GM21825 (cell line): ENCODE data around the gene LRRC8C.

Experiments used
- ATAC-seq: cut with Tn5 transposase; IDR thresholded peaks from one replicate; pipeline ENCODE4 v1.9.1; 2021; ENCODE audit warnings: mild to moderate bottlenecking, moderate library complexity; ENCODE audit not compliant: unreplicated experiment

LRRC8C gene

DNA sequence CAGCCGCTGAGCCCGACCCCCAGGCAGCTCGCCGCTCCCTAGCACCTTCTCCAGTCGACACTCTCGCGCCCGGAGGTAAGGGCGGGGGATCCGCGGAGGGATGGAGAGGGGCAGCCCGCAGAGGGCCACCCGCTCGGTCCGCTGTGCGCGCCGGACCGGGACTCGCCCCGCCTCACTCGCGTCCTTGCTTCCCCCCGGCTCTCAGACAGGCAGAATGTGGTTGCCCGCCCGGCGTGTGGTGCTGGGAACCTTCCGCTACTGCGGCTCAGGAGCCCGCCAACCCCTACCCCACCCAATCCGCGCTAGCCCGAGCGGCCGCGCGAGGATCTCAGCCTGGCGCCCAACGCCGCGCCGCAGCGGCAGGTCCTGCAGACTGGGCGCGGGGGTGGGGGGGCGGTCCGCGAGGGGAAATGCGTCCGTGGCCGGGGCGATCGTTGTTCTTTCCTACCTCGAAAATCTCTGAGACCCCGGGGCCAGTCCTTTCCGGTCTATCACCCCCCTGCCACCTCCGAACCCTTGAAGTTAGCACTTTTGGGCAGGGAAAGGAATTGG lies 404 bp downstream of the LRRC8C start:
- ATAC-seq: peak; percentile 45

DNA sequence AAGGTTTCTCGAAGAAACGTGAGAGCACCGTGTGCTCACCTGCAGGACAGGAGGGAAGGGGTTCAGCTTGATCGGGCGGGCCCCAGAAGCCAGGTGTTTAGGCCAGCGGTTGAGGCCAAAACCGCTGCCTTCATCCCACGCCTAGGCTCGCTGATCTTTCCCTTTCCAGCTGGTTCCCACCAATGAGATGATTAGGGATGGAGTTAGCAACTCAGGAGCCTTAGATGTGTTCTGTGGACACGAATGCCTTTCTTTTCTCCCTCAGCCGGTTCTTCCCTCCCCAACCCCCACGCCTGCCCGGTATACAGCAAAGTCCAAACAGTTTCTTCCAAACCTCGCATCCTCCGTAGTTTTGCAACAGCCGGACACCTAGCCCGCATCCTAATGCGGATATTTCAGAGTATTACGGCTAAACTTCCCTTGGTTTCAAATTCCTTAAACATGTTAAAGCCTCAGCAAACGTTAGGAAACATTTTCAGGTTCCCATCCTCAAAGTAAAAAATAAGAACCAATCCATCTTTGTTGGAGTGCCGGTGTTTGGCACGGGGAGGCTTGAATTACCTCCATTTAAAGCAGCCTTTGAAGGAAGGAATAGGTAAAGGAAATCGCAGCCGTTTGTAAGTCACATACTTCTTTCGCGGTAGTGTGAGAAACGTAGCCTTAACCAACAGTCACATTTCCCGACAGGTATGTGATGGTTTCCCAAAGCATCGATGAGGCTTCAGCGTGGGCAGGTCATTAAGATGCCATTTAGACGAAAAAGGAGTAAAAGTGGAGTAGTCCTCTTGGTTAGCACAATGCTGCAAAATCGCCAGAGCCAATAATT lies 1.1 kb downstream of the LRRC8C start:
- ATAC-seq: no peak

DNA sequence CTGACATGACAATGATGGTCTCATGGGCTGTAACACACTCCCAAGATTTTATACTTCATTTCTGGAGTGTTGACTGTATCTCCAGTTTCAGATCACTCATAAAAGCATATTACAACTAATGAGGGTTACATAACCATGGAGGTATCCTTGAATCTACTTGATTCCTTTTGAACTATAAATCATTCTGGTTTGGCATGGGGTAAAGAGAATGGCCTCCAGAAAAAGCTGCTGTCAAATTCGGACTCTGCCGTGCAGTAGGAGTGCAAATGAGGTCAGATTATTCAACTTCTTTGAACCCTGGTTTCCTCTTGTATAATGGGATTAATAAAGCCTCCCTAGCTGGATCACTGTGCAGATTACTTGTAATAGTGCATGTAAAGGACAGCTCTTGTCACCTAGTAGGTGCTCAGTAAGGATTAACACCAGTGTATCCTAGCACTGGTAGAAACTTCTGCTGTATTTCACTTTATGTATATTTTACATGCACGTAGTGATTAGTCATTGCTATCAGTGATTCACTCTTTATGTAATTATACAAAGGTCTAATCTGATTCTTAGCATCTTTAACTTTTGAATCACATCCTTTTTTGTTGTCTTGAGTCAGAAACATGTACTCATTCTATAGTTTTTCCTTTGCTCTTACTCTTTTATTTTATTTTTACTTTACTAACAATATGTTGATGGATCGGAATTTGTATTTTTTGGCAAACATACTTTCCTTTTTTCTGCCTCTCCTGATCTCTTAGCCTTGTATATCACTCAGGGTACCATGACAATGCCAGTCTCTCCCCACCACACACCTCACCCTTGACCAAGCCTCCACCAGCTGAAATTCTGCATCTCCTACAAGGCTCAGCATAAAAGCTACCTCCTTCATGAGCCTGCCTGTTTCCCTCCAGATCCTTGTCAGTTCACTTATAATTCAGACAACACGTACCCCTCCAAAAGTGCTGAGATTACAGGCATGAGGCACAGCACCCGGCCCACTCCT lies 3.2 kb downstream of the LRRC8C start:
- no peak for ATAC-seq

- no peak for ATAC-seq
These were observed 4.6 kb downstream of the LRRC8C start for GRCh38 chr1:89637496-89637895.

DNA sequence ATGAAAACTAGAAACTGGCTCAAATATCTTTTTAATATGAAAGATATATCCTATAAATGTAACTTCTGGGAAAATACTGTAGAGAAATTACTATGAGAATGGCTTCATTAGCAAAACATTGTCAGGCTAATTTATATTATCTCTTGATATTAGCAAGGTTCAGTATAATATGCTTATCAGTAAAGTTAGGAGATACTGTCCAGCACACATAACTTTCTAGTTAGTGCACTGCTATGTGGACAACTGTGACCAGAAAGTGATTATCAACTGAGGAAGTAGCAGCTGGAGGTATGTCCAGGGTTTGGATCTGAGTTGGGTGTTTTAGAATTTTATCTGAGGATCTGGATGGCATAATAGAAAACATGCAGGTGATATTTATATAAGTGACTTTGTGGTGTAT lies 7.5 kb downstream of the LRRC8C start:
- no peak for ATAC-seq

DNA sequence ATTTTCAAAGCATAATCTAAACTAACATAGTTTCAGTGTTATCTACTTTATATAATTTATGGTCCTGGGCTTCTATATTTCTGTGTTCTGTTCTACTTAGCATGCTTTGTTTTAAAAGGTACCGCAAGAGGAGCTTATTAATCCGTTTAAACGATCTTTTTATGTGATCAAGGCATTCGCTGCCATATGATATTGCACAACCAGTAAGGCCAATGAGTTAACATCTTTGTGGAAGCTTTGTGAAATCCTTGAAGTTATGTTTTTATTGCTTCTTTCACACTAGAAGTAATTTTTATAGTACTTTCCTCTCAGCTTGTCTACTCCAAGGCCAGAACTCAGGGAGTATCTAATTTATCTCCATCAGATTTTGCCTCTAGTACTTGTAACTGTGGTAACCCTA lies 8.9 kb downstream of the LRRC8C start:
- no peak for ATAC-seq

- ATAC-seq: no peak
These were observed 10.7 kb downstream of the LRRC8C start for GRCh38 chr1:89643577-89643976.

DNA sequence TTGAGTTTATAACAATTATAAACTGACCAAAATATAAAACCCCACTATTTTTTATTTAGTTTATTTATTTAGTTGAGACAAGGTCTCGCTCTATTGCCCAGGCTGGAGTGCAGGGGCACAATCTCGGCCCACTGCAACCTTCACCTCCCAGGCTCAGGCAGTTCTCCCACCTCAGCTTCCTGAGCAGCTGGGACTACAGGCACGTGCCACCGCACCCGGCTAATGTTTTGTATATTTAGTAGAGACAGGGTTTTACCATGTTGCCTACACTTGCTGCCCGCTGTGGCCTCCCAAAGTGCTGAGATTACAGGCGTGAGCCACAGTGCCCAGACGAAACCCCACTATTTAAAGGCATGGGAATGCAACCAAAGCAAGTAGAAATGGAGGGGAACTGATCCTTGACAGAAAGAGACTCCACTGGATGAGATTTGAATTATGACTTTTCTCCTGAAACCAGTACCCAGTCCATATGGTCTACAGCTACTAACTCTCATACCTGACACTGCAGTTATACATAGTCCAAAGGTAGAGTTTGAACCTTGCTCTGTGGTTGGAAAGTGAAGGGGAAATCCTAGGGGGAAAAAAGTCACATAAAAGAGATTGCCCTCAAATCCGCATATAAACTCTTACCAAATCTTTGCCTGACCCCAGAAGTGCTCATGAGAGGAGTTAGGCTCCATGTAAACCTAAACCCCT lies 11.3 kb downstream of the LRRC8C start:
- no peak for ATAC-seq

DNA sequence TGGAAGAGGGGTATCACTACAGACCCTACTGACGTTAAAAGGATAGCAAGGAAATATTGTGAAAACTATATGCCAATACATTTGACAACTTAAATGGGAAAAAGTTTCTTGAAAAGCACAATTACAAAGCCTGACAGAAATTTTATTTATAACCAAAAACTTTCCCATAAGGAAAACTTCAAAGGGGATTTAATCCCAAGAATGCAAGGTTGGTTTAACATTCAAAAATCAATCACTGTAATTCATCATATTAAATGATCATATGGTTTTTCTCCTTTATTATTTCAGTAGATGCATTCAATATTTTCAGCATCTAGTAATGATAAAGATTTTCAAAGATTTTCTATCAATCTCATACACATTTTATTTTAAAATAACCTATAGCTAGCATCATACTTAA lies 13.3 kb downstream of the LRRC8C start:
- no peak for ATAC-seq

DNA sequence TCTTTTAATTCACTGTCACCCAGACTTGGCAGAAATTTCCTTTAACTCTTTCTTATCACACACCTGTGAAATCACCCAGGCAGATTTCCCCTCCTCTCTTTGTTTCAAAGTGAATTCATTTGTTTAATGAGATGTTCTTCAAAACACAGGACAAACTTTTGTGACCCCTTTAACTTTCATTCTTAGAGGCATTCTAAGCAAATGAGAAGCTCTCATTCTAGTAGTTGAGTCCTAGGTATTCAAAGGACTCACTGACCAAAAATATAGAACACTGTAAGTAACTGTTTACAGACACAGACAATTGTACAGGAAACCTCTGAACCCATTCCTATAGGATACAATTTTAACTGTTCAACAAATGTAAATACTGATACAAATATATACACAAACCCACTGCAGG lies 16.9 kb downstream of the LRRC8C start:
- ATAC-seq: peak; percentile 51

- no peak for ATAC-seq
These were observed 19.5 kb downstream of the LRRC8C start for GRCh38 chr1:89652373-89652772.

- ATAC-seq: peak; percentile 75
These were observed 25.0 kb downstream of the LRRC8C start for GRCh38 chr1:89657886-89658285.

GRCh38 chr1:89659322-89660081 lies 26.6 kb downstream of the LRRC8C start:
- ATAC-seq: no peak

- no peak for ATAC-seq
These were observed 27.5 kb downstream of the LRRC8C start for GRCh38 chr1:89660224-89661061.

DNA sequence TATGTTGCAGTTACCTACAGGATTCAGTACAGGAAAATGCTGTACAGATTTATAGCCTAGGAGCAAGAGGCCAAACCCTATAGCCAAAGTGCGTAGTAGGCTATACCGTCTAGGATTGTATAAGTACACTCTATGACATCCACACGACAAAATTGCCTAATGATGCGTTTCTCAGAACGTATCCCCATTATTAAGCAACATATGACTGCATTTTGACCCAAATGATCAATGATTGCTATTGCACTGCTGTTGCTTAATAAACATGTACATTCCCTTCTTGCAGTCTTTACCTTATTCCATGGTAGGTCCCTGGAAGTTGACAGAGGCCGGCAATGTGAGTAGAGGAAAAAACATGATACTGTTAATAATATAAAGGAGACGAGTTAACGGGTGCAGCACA lies 33.0 kb downstream of the LRRC8C start:
- ATAC-seq: no peak

DNA sequence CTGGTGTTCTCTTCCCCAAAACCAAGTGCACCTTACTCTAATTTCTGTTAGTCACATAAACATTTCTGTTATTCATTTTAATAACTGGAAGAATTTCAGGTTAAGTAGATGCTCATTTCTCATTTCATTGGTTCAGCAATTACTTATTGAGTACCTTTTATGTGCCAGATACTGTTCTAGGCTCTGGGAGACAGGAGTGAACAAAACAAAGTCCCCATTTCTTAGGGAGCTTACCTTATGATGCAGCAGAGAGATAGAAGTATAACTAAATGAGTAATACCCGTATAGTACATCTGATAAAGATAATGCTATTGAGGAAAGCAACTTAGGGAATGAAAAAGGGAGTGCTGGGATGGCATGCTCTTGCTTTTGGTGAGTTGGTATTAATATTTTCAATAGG lies 33.7 kb downstream of the LRRC8C start:
- ATAC-seq: no peak

GRCh38 chr1:89667691-89668090 lies 34.8 kb downstream of the LRRC8C start:
- ATAC-seq: no peak

- ATAC-seq: no peak
These were observed 36.0 kb downstream of the LRRC8C start for GRCh38 chr1:89668961-89669360.

DNA sequence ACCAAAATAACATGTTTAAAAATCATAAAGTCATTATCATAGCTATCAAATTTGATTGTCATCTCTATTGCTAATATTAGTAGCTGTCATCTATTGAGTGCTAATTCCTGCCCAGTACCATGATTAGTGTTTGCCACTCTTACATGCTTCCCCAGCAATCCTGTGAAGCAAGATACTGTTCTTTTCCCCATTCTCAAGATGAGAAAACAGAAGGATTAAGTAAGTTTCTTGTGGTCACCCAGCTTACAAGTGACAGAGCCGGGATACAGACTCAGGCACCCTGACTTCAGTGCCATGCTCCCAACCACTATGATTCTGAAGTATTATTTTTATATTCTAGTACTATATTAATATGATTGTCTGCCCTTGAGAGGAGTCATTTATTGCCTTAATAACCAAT lies 36.5 kb downstream of the LRRC8C start:
- no peak for ATAC-seq
